ENCODE measurements around the gene DSCAML1. TPM values are rescaled to one million over a fixed set of nuclear protein-coding genes. Genes with fewer than 3 reads are reported as not detected.

DSCAML1 gene
- total RNA-seq, 1 experiment from 2014 or later, result 0.15 TPM

- Histone ChIP-seq H3K18ac (ENCODE audit: insufficient read length, low read depth, low read length) (no peak overlapping the region), H2BK20ac (ENCODE audit: low read depth, low read length, poor library complexity, severe bottlenecking) (no peak overlapping the region), H2BK120ac (ENCODE audit: low read depth, low read length, poor library complexity, severe bottlenecking) (no peak overlapping the region), H2AK5ac (ENCODE audit: insufficient read length, low read length) (no peak overlapping the region), H3K79me1 (ENCODE audit: insufficient read depth, low read depth, low read length, poor library complexity, severe bottlenecking) (no peaks in the 10 kb centered on the region), H3K56ac (ENCODE audit: insufficient read length, low read depth, low read length) (no peak overlapping the region), H3K4ac (ENCODE audit: low read depth, low read length) (no peak overlapping the region), H3K14ac (ENCODE audit: insufficient read depth, low read length) (no peak overlapping the region; the same call in 1 of the 2 replicates), H3K79me2 (ENCODE audit: insufficient read depth, low read length) (no peaks in the 10 kb centered on the region), H4K91ac (ENCODE audit: insufficient read length, low read depth, low read length) (no peak overlapping the region), H3T11ph (ENCODE audit: low read length) (no peak overlapping the region), H3K4me1 (ENCODE audit: insufficient read depth, low read length) (0 out of 2 replicates have a peak, but pooled peaks cover 2% of the 10 kb centered on the region), H3K27ac (ENCODE audit: insufficient read length, low read depth, low read length) (no peak overlapping the region), H2BK12ac (ENCODE audit: insufficient read length, low read depth, low read length) (no peak overlapping the region), H3K9me3 (ENCODE audit: control insufficient read depth, low read depth, low read length) (no peaks in the 10 kb centered on the region), H4K8ac (replicated peaks; ENCODE audit: insufficient read length, low read depth, low read length) (no peak overlapping the region), H2BK15ac (ENCODE audit: low read depth, low read length) (no peak overlapping the region), H2AFZ (ENCODE audit: low read length) (no peak overlapping the region), H3K4me2 (ENCODE audit: insufficient read depth, insufficient read length, low read length) (no peak overlapping the region), H3K27me3 (ENCODE audit: insufficient read depth, low read length) (no peaks in the 10 kb centered on the region), H3K9ac (ENCODE audit: extremely low read depth, insufficient read length, low read length) (no peak overlapping the region), H4K5ac (ENCODE audit: insufficient read length, low read depth, low read length) (no peak overlapping the region), H3K23ac (ENCODE audit: insufficient read length, low read depth, low read length) (no peak overlapping the region), H4K20me1 (ENCODE audit: control insufficient read depth, insufficient read depth, insufficient read length) (no peaks in the 10 kb centered on the region), H3K23me2 (ENCODE audit: insufficient read length, low read depth, low read length, poor library complexity, severe bottlenecking) (no peaks in the 10 kb centered on the region), H2BK5ac (ENCODE audit: insufficient read length, low read length) (no peak overlapping the region)
- Mint-ChIP-seq H3K36me3 (ENCODE audit: insufficient read depth in 1 of 3, low read depth in 3 of 3) (no peaks in the 10 kb centered on the region), H3K27me3 (ENCODE audit: low read depth) (peaks cover 3% of the 10 kb centered on the region), H3K27ac (peak overlapping the region in 1 of 3 experiments; percentile 19; a peak in 1 of 7 replicates), H3K4me1 (peaks cover 8 to 23% of the 10 kb centered on the region in 2 experiments; a peak in 3 of 4 replicates), H3K4me3 (no peak overlapping the region), H3K9me3 (no peaks in the 10 kb centered on the region; a peak in 1 of 5 replicates)
- DNase-seq, result no peak
- TF ChIP-seq, protein P1, sequence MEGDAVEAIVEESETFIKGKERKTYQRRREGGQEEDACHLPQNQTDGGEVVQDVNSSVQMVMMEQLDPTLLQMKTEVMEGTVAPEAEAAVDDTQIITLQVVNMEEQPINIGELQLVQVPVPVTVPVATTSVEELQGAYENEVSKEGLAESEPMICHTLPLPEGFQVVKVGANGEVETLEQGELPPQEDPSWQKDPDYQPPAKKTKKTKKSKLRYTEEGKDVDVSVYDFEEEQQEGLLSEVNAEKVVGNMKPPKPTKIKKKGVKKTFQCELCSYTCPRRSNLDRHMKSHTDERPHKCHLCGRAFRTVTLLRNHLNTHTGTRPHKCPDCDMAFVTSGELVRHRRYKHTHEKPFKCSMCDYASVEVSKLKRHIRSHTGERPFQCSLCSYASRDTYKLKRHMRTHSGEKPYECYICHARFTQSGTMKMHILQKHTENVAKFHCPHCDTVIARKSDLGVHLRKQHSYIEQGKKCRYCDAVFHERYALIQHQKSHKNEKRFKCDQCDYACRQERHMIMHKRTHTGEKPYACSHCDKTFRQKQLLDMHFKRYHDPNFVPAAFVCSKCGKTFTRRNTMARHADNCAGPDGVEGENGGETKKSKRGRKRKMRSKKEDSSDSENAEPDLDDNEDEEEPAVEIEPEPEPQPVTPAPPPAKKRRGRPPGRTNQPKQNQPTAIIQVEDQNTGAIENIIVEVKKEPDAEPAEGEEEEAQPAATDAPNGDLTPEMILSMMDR (conservative IDR thresholded peaks at IDR 0.05), result no peak
- WGBS (ENCODE audit: extremely low coverage, insufficient read length, low lambda C conversion rate), result no CpG with 5 or more reads among the region's 3 CpGs
These were observed 273.3 kb downstream of the DSCAML1 start for GRCh38 chr11:117523680-117524079.

Data from H9 (cell line).